Thymus (tissue), 11 donors: ENCODE results near the gene ANGEL2. TPM values are rescaled to one million over a fixed set of nuclear protein-coding genes. Genes with fewer than 3 reads are reported as not detected.

ENCODE experiments used
- DNase-seq, 9 donors: peaks; one replicate each; pipeline ENCODE4 v3.0.0-alpha.2; 2013; ENCODE audit warnings: low spot score in 9 of 9, low read depth in 6 of 9, missing footprints in 1 of 9
- H3K27ac ChIP-seq, 2 donors: one replicate each; pipeline ENCODE4 v1.5.1; 2013; ENCODE audit warnings: control low read depth in 1 of 2, low read depth in 1 of 2, low read length in 1 of 2, mild to moderate bottlenecking in 1 of 2, moderate library complexity in 1 of 2
- H3K27me3 ChIP-seq, 2 donors: one replicate each; pipeline ENCODE4 v1.5.1; 2013; ENCODE audit warnings: low read length in 1 of 2; ENCODE audit not compliant: control insufficient read depth in 2 of 2, insufficient read depth in 1 of 2
- H3K36me3 ChIP-seq, 2 donors: one replicate each; pipeline ENCODE4 v1.5.1; 2013; ENCODE audit warnings: low read length in 1 of 2, mild to moderate bottlenecking in 1 of 2, moderate library complexity in 1 of 2; ENCODE audit not compliant: control insufficient read depth in 2 of 2, insufficient read depth in 2 of 2
- H3K4me1 ChIP-seq, 2 donors: one replicate each; pipeline ENCODE4 v1.5.1; 2013; ENCODE audit warnings: low read length in 2 of 2; ENCODE audit not compliant: control insufficient read depth in 2 of 2, insufficient read depth in 2 of 2
- H3K4me3 ChIP-seq, 2 donors: one replicate each; pipeline ENCODE4 v1.5.1; 2013; ENCODE audit warnings: low read length in 2 of 2, control low read depth in 1 of 2, mild to moderate bottlenecking in 1 of 2
- H3K9me3 ChIP-seq, 2 donors: one replicate each; pipeline ENCODE4 v1.5.1; 2013; ENCODE audit warnings: low read length in 1 of 2, mild to moderate bottlenecking in 1 of 2; ENCODE audit not compliant: control insufficient read depth in 2 of 2, insufficient read depth in 1 of 2
- WGBS: extraction: QIAGEN DNeasy Blood & Tissue Kit; methylation state at CpG from one replicate; pipeline ENCODE4 v1.1.7; 2013; 5-methylcytosine and 5-hydroxymethylcytosine counted together
- polyA plus RNA-seq: library from polyadenylated mRNA; stranded (reverse); fragments of 200-250 nt; gene quantifications from one replicate; pipeline ENCODE4 v1.2.3, GENCODE V29; 2013
- total RNA-seq: library from RNA; stranded (reverse); fragments of 120-200 nt; gene quantifications from one replicate; pipeline ENCODE4 v1.2.4, GENCODE V29; 2013
- donor health status: healthy.

Gene ANGEL2
- total and polyA plus RNA-seq, 2 donors = 27.5 to 35.6 TPM

DNA sequence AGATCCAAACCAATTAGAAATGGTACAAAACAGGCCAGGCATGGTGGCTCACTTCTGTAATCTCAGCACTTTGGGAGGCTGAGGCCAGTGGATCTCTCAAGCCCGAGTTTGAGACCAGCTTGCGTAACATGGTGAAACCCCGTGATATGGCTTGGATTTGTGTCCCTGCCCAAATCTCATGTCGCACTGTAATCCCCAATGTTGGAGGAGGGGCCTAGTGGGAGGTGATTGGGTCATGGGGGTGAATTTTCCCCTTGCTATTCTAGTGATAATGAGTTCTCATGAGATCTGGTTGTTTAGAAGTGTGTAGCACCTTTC lies 72.3 kb downstream of the ANGEL2 start:
- no peaks in the 10 kb centered on the region for H3K27me3 ChIP-seq
- H3K4me3 ChIP-seq = no peak overlapping the region
- no peaks in the 10 kb centered on the region for H3K9me3 ChIP-seq
- no peak overlapping the region for H3K27ac ChIP-seq
- DNase-seq = no peak
- WGBS = 98% methylated on average over 4 of the region's 4 CpGs
- H3K36me3 ChIP-seq = no peaks in the 10 kb centered on the region
- no peaks in the 10 kb centered on the region for H3K4me1 ChIP-seq

DNA sequence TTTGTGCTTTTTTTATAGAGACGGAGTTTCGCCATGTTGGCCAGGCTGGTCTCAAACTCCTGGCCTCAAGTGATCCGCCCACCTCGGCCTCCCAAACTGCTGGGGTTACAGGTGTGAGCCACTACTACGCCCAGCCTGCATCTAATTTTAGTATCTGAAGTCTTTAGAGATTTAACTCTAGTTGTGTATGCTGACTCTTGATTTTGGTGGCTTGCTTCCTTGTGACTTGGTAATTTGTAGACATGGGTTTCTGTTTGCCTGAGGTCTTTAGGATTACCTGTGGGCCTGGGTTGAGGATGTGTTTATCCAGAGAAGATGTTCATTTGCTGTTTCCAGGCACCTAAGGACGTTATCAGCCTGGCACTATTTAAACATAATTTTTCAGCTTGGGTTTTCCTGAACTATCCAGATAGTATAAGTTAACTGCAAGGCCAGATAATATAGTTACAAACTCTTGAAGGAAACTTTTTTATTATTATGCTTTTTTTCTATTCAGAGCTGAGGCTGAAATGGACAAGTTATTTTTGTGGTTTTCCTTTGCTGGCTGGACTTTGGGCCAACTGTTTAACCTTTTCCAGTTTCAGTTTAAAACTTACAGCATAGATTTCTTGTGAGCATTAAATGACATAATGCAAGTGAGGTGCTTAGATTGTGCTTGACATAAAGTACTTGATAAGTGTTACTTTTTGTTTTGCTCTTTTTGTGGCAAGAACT lies 72.8 kb downstream of the ANGEL2 start:
- 89% methylated on average over 6 of the region's 6 CpGs for WGBS
- Histone ChIP-seq H3K36me3 (no peaks in the 10 kb centered on the region), H3K4me1 (no peaks in the 10 kb centered on the region), H3K27ac (no peak overlapping the region), H3K27me3 (no peaks in the 10 kb centered on the region), H3K9me3 (no peaks in the 10 kb centered on the region), H3K4me3 (no peak overlapping the region)
- no peak for DNase-seq

Other genes with a start within 250 kb of the ANGEL2 start
- 48.8 TPM for gene NSL1, start 224.1 kb downstream of the ANGEL2 start, total RNA-seq
- 23.8 TPM for gene NSL1, start 224.1 kb downstream of the ANGEL2 start, polyA plus RNA-seq
- 19.1 TPM for gene TATDN3, start 224.0 kb downstream of the ANGEL2 start, total RNA-seq
- gene TATDN3, start 224.0 kb downstream of the ANGEL2 start, polyA plus RNA-seq = 19.1 TPM
- 0.33 TPM for gene SPATA45, start 168.2 kb downstream of the ANGEL2 start, total RNA-seq
- gene SPATA45, start 168.2 kb downstream of the ANGEL2 start, polyA plus RNA-seq = 0.18 TPM
- 8.7 TPM for gene FLVCR1, start 157.6 kb downstream of the ANGEL2 start, total RNA-seq
- gene FLVCR1, start 157.6 kb downstream of the ANGEL2 start, polyA plus RNA-seq = 7.3 TPM
- 7.6 TPM for gene VASH2, start 65.3 kb downstream of the ANGEL2 start, total RNA-seq
- gene VASH2, start 65.3 kb downstream of the ANGEL2 start, polyA plus RNA-seq = 0.82 TPM
- gene RPS6KC1, start 35.4 kb upstream of the ANGEL2 start, total RNA-seq = 8.8 TPM
- 7.2 TPM for gene RPS6KC1, start 35.4 kb upstream of the ANGEL2 start, polyA plus RNA-seq